H9 (cell line): ENCODE results near the gene ADCY4. TPM values are rescaled to one million over a fixed set of nuclear protein-coding genes. Genes with fewer than 3 reads are reported as not detected.

Source experiments
- DNase-seq: peaks from one replicate; pipeline ENCODE4 v3.0.0-alpha.2; 2017
- H2AFZ ChIP-seq: one replicate; pipeline ENCODE4 v1.6.1; 2013; ENCODE audit warnings: mild to moderate bottlenecking, low read length, control low read depth, moderate library complexity
- H2AK5ac ChIP-seq: 2 replicates; pipeline ENCODE4 v1.6.1; 2013; ENCODE audit warnings: low read length, control low read depth, mixed read lengths; ENCODE audit not compliant: insufficient read length
- H2BK120ac ChIP-seq: one replicate; pipeline ENCODE4 v1.6.1; 2013; ENCODE audit warnings: low read depth, mild to moderate bottlenecking, low read length, control low read depth, inconsistent platforms; ENCODE audit not compliant: poor library complexity, severe bottlenecking
- H2BK12ac ChIP-seq: 2 replicates; pipeline ENCODE4 v1.6.1; 2013; ENCODE audit warnings: low read length, control low read depth, mixed read lengths, low read depth; ENCODE audit not compliant: insufficient read length
- H2BK15ac ChIP-seq: 2 replicates; pipeline ENCODE4 v1.6.1; 2013; ENCODE audit warnings: low read depth, low read length, control low read depth
- H2BK20ac ChIP-seq: one replicate; pipeline ENCODE4 v1.6.1; 2013; ENCODE audit warnings: low read depth, mild to moderate bottlenecking, low read length, control low read depth, inconsistent platforms; ENCODE audit not compliant: poor library complexity, severe bottlenecking
- H2BK5ac ChIP-seq: 2 replicates; pipeline ENCODE4 v1.6.1; 2013; ENCODE audit warnings: low read length, control low read depth, mixed read lengths; ENCODE audit not compliant: insufficient read length
- H3K14ac ChIP-seq: 2 replicates; pipeline ENCODE4 v1.6.1; 2013; ENCODE audit warnings: low read length, control low read depth; ENCODE audit not compliant: insufficient read depth
- H3K18ac ChIP-seq: 2 replicates; pipeline ENCODE4 v1.6.1; 2013; ENCODE audit warnings: low read depth, mild to moderate bottlenecking, mixed read lengths, low read length, control low read depth; ENCODE audit not compliant: insufficient read length
- H3K23ac ChIP-seq: 2 replicates; pipeline ENCODE4 v1.6.1; 2013; ENCODE audit warnings: low read length, control low read depth, mixed read lengths, low read depth; ENCODE audit not compliant: insufficient read length
- H3K23me2 ChIP-seq: 2 replicates; pipeline ENCODE4 v1.6.1; 2013; ENCODE audit warnings: low read depth, mild to moderate bottlenecking, mixed read lengths, low read length, control low read depth; ENCODE audit not compliant: insufficient read length, poor library complexity, severe bottlenecking
- H3K27ac ChIP-seq: 2 replicates; pipeline ENCODE4 v1.5.1; 2013; ENCODE audit warnings: low read length, control low read depth, mixed read lengths, low read depth; ENCODE audit not compliant: insufficient read length
- H3K27me3 ChIP-seq: 2 replicates; pipeline ENCODE4 v1.6.1; 2013; ENCODE audit warnings: low read length, control low read depth, inconsistent platforms; ENCODE audit not compliant: insufficient read depth
- H3K4ac ChIP-seq: 2 replicates; pipeline ENCODE4 v1.6.1; 2013; ENCODE audit warnings: low read depth, mild to moderate bottlenecking, control low read depth, inconsistent platforms, low read length, moderate library complexity
- H3K4me1 ChIP-seq: 2 replicates; pipeline ENCODE4 v1.6.1; 2013; ENCODE audit warnings: low read length, control low read depth, inconsistent platforms; ENCODE audit not compliant: insufficient read depth
- H3K4me2 ChIP-seq: 2 replicates; pipeline ENCODE4 v1.6.1; 2013; ENCODE audit warnings: low read length, control low read depth, mixed read lengths; ENCODE audit not compliant: insufficient read length, insufficient read depth
- H3K56ac ChIP-seq: 2 replicates; pipeline ENCODE4 v1.6.1; 2013; ENCODE audit warnings: low read depth, mild to moderate bottlenecking, mixed read lengths, low read length, control low read depth; ENCODE audit not compliant: insufficient read length
- H3K79me1 ChIP-seq: 2 replicates; pipeline ENCODE4 v1.6.1; 2013; ENCODE audit warnings: low read depth, mild to moderate bottlenecking, moderate library complexity, low read length, control low read depth, inconsistent platforms; ENCODE audit not compliant: insufficient read depth, poor library complexity, severe bottlenecking
- H3K79me2 ChIP-seq: 2 replicates; pipeline ENCODE4 v1.6.1; 2013; ENCODE audit warnings: low read length, control low read depth, inconsistent platforms; ENCODE audit not compliant: insufficient read depth
- H3K9ac ChIP-seq: 2 replicates; pipeline ENCODE4 v1.6.1; 2013; ENCODE audit warnings: low read length, control low read depth, mixed read lengths; ENCODE audit not compliant: insufficient read length; ENCODE audit errors: extremely low read depth
- H3K9me3 ChIP-seq: one replicate; pipeline ENCODE4 v1.6.1; 2013; ENCODE audit warnings: low read depth, low read length, inconsistent platforms; ENCODE audit not compliant: control insufficient read depth
- H3T11ph ChIP-seq: one replicate; pipeline ENCODE4 v1.6.1; 2013; ENCODE audit warnings: mild to moderate bottlenecking, low read length, control low read depth, inconsistent platforms
- H4K20me1 ChIP-seq: one replicate; pipeline ENCODE4 v1.6.1; 2013; ENCODE audit not compliant: control insufficient read depth, insufficient read length, insufficient read depth
- H4K5ac ChIP-seq: 2 replicates; pipeline ENCODE4 v1.6.1; 2013; ENCODE audit warnings: low read depth, mild to moderate bottlenecking, mixed read lengths, low read length, control low read depth; ENCODE audit not compliant: insufficient read length
- H4K8ac ChIP-seq: replicated peaks from 2 replicates; pipeline ENCODE4 v1.6.1; 2013; ENCODE audit warnings: low read length, control low read depth, mixed read lengths, low read depth; ENCODE audit not compliant: insufficient read length
- H4K91ac ChIP-seq: 2 replicates; pipeline ENCODE4 v1.6.1; 2013; ENCODE audit warnings: low read depth, mild to moderate bottlenecking, moderate library complexity, mixed read lengths, low read length, control low read depth; ENCODE audit not compliant: insufficient read length
- H3K27ac Mint-ChIP-seq, 3 experiments: 2 replicates in 2 of 3; 3 replicates in 1 of 3; pipeline ENCODE4 v1.8.0; 2020 to 2021; ENCODE audit warnings: mixed read lengths in 3 of 3, mild to moderate bottlenecking in 1 of 3, moderate library complexity in 1 of 3
- H3K27me3 Mint-ChIP-seq: 2 replicates; pipeline ENCODE4 v1.8.0; 2021; ENCODE audit warnings: low read depth, mild to moderate bottlenecking, moderate library complexity, mixed read lengths
- H3K36me3 Mint-ChIP-seq, 3 experiments: 2 replicates in 2 of 3; 3 replicates in 1 of 3; pipeline ENCODE4 v1.8.0; 2020 to 2021; ENCODE audit warnings: low read depth in 3 of 3, mixed read lengths in 3 of 3; ENCODE audit not compliant: insufficient read depth in 1 of 3
- H3K4me1 Mint-ChIP-seq, 2 experiments: 2 replicates each; pipeline ENCODE4 v1.8.0; 2020; ENCODE audit warnings: mixed read lengths in 2 of 2
- H3K4me3 Mint-ChIP-seq, 2 experiments: 2 replicates in 1 of 2; 3 replicates in 1 of 2; pipeline ENCODE4 v1.8.0; 2020 to 2021; ENCODE audit warnings: mild to moderate bottlenecking in 2 of 2, mixed read lengths in 2 of 2, moderate library complexity in 1 of 2
- H3K9me3 Mint-ChIP-seq, 2 experiments: 2 replicates in 1 of 2; 3 replicates in 1 of 2; pipeline ENCODE4 v1.8.0; 2020; ENCODE audit warnings: mild to moderate bottlenecking in 2 of 2, mixed read lengths in 2 of 2, moderate library complexity in 1 of 2
- CTCF ChIP-seq: fragments of 200-600 bp; sonication (generic); conservative IDR thresholded peaks from 3 replicates; pipeline ENCODE4 v1.8.0; 2021; ENCODE audit warnings: antibody characterized with exemption, mild to moderate bottlenecking
- WGBS: extraction: QIAGEN DNeasy Blood & Tissue Kit; methylation state at CpG from one replicate; pipeline ENCODE4 v1.1.7; 2013; ENCODE audit warnings: missing lambda C conversion rate, low lambda C conversion rate, mixed read lengths; ENCODE audit not compliant: insufficient read length; ENCODE audit errors: extremely low coverage; 5-methylcytosine and 5-hydroxymethylcytosine counted together
- total RNA-seq: library from RNA; stranded (reverse); gene quantifications from 2 replicates; pipeline ENCODE4 v1.2.1, GENCODE V29; 2021

ADCY4 gene
- total RNA-seq, 1 experiment from 2014 or later, result 0.09 TPM

GRCh38 chr14:24293525-24293924 is 41.3 kb downstream of the ADCY4 start:
- no peak overlapping the region for H3K27ac Mint-ChIP-seq

More at GRCh38 chr14:24293525-24293924, 41.3 kb downstream of the ADCY4 start:
- Histone ChIP-seq H3K4me1 (no peaks in the 10 kb centered on the region), H3K4me2 (no peak overlapping the region), H4K20me1 (no peaks in the 10 kb centered on the region), H3K79me1 (no peaks in the 10 kb centered on the region), H4K8ac (no peak overlapping the region), H4K5ac (no peak overlapping the region), H3K9me3 (no peaks in the 10 kb centered on the region), H3K23ac (no peak overlapping the region), H3K23me2 (no peaks in the 10 kb centered on the region), H3K9ac (no peak overlapping the region), H3K27me3 (no peaks in the 10 kb centered on the region), H2BK5ac (no peak overlapping the region), H3K18ac (no peak overlapping the region), H3K79me2 (no peaks in the 10 kb centered on the region), H3T11ph (no peak overlapping the region), H2BK15ac (no peak overlapping the region), H4K91ac (no peak overlapping the region), H2AK5ac (no peak overlapping the region), H3K27ac (no peak overlapping the region), H2BK120ac (no peak overlapping the region), H3K4ac (no peak overlapping the region), H3K14ac (no peak overlapping the region), H2BK20ac (no peak overlapping the region), H2BK12ac (no peak overlapping the region), H2AFZ (no peak overlapping the region), H3K56ac (no peak overlapping the region)
- DNase-seq, result no peak
- Mint-ChIP-seq H3K4me3 (no peak overlapping the region), H3K9me3 (no peaks in the 10 kb centered on the region; a peak in 1 of 5 replicates), H3K4me1 (peaks cover 8 to 10% of the 10 kb centered on the region in 2 experiments), H3K27me3 (no peaks in the 10 kb centered on the region), H3K36me3 (peaks cover 7 to 48% (median 17%) of the 10 kb centered on the region in 3 experiments)
- no CpG with 5 or more reads among the region's 2 CpGs for WGBS
- TF ChIP-seq CTCF, result no peak
